Astrocyte (in vitro differentiated cells and primary cell): Measurements from ENCODE around the gene CD209.

Experiments used
- EZH2 ChIP-seq: IDR thresholded peaks from 2 replicates; pipeline ENCODE4 v1.6.1; 2012; ENCODE audit warnings: mild to moderate bottlenecking, low read length, inconsistent platforms; ENCODE audit not compliant: insufficient read depth
- TF ChIP-seq, protein P1 (sequence below): IDR thresholded peaks from 2 replicates; pipeline ENCODE4 v1.5.1; 2011; ENCODE audit warnings: low read depth, mild to moderate bottlenecking, inconsistent platforms, low read length, moderate library complexity; ENCODE audit not compliant: insufficient read depth

- no peak for TF ChIP-seq EZH2
- TF ChIP-seq, protein P1, sequence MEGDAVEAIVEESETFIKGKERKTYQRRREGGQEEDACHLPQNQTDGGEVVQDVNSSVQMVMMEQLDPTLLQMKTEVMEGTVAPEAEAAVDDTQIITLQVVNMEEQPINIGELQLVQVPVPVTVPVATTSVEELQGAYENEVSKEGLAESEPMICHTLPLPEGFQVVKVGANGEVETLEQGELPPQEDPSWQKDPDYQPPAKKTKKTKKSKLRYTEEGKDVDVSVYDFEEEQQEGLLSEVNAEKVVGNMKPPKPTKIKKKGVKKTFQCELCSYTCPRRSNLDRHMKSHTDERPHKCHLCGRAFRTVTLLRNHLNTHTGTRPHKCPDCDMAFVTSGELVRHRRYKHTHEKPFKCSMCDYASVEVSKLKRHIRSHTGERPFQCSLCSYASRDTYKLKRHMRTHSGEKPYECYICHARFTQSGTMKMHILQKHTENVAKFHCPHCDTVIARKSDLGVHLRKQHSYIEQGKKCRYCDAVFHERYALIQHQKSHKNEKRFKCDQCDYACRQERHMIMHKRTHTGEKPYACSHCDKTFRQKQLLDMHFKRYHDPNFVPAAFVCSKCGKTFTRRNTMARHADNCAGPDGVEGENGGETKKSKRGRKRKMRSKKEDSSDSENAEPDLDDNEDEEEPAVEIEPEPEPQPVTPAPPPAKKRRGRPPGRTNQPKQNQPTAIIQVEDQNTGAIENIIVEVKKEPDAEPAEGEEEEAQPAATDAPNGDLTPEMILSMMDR, result no peak
These were observed 28.7 kb downstream of the CD209 start for GRCh38 chr19:7718668-7719067.
